Measurements from ENCODE around the gene KRT8. TPM values are rescaled to one million over a fixed set of nuclear protein-coding genes. Genes with fewer than 3 reads are reported as not detected.
A peak's percentile ranks its signal among the peaks of the same experiment; 100 is the strongest.
"Not testable (repeated sequence)": the region's sequence is repeated elsewhere in the genome, so short reads cannot be mapped to it uniquely, and the experiment has no call there.

KRT8 gene
- under 1 TPM; 0.48 to 0.62 TPM for total RNA-seq

DNA sequence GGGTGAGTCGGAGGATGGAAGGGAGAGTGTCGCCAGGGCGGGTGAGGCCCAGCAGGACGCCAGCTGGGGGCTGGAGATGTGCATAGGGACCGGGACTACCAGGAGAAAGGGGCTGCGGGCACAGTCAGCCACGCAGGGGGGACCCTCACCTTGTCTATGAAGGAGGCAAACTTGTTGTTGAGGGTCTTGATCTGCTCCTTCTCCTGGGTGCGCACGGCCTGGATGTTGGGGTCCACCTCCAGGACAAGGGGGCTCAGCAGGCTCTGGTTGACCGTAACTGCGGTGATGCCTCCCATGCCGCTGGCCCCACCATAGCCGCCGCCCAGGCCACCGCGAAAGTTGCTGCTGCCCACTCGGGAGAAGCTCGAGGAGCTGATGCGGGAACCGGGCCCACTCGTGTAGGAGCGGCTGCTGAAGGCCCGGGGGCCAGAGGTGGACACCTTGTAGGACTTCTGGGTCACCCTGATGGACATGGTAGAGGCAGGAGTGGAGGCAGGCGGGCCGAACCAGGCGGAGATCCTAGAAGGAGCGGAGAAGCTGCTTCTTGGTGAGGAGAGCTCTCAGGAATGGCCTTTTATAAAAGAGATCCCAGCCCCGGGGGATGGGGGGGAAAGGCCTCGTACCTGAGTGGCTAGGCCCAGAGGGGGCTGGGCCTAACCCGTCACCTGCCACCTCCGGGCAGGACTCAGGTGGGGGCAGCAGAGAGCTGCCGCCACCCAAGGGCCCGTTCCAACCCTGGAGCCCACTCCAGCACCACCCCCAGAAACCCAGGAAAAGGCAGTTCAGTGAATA is at the start of gene KRT8:
Gene KRT8, minus strand, starts transcription at position 568 of the 792 bp plus-strand sequence. Its CDS starts 95 bp downstream, at position 473.
- Mint-ChIP-seq H3K27ac (peak within 1 kb of the TSS; percentile 83), H3K4me3 (peak within 1 kb of the TSS; percentile 52)
- not testable (repeated sequence) for H3K27me3 Mint-ChIP-seq

DNA sequence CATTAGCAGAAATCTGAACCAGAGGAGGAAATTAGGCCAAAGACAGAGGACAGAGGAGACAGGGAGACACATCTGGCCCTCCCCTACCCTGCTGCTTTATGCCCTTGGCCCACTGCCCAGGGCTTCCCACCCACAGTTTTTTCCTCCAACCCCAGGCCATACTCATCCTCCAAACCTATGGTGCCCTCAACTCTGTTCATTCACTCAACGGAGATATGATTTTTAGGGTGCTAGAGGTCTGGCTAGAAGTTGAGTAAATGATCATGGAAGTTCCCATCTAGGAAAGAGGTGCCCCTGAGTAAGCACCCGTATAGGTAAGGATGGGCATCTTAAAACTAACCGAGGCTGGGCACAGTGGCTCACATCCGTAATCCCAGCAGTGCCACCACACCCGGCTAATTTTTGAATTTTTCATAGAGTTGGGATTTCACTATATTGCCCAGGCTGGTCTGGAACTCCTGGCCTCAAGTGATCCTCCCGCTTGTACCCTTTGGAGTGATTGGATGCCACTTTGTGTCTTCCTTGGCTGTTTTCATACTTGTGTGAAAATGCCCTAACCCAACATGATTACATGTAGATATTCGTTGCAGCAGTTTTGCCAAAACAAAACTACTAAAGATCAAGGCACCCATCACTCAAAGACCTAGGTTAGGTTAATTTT is 48.4 kb upstream of the KRT8 start:
- H3K4me3 Mint-ChIP-seq = no peak overlapping the region
- H3K27ac Mint-ChIP-seq = no peak overlapping the region
- no peak for DNase-seq
- peaks cover 4% of the 10 kb centered on the region for H3K4me1 Mint-ChIP-seq
- H3K9me3 Mint-ChIP-seq = no peaks in the 10 kb centered on the region
- H3K27me3 Mint-ChIP-seq = no peaks in the 10 kb centered on the region
- H3K36me3 Mint-ChIP-seq = no peaks in the 10 kb centered on the region

More for the DNA sequence above, at the start of gene KRT8:
- H3K4me1 Mint-ChIP-seq = peaks cover 11% of the 10 kb centered on the region
- H3K36me3 Mint-ChIP-seq, H3K9me3 Mint-ChIP-seq: not testable (repeated sequence)
- peak; percentile 9 for DNase-seq

DNA sequence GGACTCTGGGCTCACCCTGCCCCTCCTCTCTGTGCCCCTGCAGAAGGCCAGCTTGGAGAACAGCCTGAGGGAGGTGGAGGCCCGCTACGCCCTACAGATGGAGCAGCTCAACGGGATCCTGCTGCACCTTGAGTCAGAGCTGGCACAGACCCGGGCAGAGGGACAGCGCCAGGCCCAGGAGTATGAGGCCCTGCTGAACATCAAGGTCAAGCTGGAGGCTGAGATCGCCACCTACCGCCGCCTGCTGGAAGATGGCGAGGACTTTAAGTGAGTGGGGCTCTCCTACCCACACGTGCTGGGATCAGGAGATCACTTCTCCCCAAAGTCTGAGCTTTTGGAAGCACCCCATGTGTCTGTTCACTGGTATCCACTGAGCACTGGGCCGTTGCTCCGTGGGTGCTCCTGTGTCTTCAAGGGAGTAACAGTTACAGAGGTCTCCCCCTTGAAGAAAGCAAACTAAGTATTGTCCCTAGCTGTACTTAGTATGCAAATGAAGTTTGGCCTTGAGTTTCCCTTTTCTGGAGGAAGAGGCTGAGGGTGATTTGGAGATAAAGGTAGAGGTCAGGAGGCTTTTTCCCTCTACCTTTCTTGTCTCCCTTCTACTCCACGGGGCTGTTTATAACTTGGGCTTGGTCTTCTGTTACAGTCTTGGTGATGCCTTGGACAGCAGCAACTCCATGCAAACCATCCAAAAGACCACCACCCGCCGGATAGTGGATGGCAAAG is 47.4 kb upstream of the KRT8 start:
- H3K4me3 Mint-ChIP-seq = no peak overlapping the region
- no peaks in the 10 kb centered on the region for H3K9me3 Mint-ChIP-seq
- no peaks in the 10 kb centered on the region for H3K36me3 Mint-ChIP-seq
- H3K27me3 Mint-ChIP-seq = no peaks in the 10 kb centered on the region
- H3K27ac Mint-ChIP-seq = no peak overlapping the region
- DNase-seq = no peak
- peaks cover 4% of the 10 kb centered on the region for H3K4me1 Mint-ChIP-seq

DNA sequence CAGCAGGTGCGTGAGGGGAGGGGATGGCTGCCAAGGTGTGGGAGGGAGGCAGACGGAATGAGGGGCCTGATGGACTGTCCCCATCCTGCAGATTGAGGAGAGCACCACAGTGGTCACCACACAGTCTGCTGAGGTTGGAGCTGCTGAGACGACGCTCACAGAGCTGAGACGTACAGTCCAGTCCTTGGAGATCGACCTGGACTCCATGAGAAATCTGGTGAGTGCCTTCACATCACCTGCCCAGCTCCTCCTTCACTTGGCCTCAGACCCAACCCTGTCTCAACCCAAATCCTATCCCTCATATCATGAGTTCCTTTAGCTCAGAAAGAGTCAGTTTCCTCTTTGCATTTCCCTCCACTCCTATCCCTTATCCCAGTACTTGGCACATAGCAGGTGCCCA is 46.8 kb upstream of the KRT8 start:
- Mint-ChIP-seq H3K4me3 (no peak overlapping the region), H3K27ac (no peak overlapping the region), H3K4me1 (peaks cover 4% of the 10 kb centered on the region), H3K9me3 (no peaks in the 10 kb centered on the region), H3K27me3 (no peaks in the 10 kb centered on the region), H3K36me3 (no peaks in the 10 kb centered on the region)
- DNase-seq = no peak

DNA sequence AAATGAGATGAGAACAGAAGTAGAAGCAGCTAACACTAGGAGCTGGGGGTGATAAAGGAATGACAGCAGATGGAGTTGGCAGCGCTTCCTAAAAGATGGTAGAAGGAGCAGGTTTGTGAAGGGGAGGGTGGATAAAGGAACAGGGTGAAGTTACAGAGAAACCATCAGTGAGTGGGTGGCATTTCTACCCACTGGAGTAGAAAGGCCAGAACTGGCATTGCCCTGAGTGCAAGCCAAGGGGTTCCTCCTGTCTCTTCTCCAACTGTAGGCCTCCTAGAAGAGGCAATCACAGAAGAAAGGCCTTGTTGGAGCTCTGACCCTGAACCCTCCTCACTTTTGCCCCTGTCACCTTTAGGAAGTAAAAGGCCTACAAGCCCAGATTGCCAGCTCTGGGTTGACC is 46.2 kb upstream of the KRT8 start:
- no peak for DNase-seq

DNA sequence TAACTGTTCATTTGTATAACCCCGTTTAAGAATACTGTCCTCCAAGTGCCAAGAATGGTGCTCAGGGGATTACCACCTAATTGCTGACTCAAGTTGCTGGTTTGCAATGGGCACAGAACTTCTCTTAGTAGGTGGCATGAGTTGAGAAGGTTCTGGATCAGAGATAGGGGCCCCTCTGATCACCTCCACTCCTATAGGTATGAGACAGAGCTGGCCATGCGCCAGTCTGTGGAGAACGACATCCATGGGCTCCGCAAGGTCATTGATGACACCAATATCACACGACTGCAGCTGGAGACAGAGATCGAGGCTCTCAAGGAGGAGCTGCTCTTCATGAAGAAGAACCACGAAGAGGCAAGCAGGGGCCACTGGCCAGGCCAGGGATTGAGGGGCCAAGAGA is 45.7 kb upstream of the KRT8 start:
- Mint-ChIP-seq H3K4me3 (no peak overlapping the region), H3K36me3 (no peaks in the 10 kb centered on the region), H3K9me3 (no peaks in the 10 kb centered on the region), H3K4me1 (peaks cover 4% of the 10 kb centered on the region), H3K27me3 (no peaks in the 10 kb centered on the region), H3K27ac (no peak overlapping the region)
- DNase-seq = no peak

More for the DNA sequence above, 46.2 kb upstream of the KRT8 start:
- Mint-ChIP-seq H3K4me3 (no peak overlapping the region), H3K27ac (no peak overlapping the region), H3K36me3 (no peaks in the 10 kb centered on the region), H3K9me3 (no peaks in the 10 kb centered on the region), H3K27me3 (no peaks in the 10 kb centered on the region), H3K4me1 (peaks cover 4% of the 10 kb centered on the region)

DNA sequence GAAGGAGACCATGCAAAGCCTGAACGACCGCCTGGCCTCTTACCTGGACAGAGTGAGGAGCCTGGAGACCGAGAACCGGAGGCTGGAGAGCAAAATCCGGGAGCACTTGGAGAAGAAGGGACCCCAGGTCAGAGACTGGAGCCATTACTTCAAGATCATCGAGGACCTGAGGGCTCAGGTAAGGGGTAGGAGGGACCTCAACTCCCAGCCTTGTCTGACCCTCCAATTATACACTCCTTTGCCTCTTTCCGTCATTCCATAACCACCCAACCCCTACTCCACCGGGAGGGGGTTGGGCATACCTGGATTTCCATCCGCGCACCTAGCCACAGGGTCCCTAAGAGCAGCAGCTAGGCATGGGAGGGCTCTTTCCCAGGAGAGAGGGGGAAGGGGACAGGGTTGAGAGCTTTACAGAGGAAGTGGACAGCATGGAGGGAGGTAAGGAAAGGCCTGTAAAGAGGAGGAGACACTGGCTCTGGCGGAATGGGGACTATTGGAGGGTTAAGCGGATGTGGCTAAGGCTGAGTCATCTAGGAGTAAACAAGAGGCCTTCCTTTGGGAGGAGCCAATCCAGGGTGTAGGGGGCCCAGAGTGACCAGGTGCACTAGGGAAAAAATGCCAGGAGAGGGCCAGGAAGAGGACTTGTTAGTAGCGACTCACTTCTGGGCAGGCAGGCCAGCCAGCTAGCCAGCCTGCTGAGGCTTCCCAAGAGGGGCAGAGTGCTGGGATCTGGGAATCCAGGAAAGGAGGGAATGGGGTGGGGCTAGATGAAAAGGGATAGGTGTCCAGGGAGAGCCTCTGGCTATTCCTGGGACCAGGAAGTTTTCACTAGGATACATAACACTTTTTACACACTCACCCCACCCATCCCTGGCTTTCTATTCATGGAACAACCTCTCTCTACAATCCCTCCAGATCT is 44.8 kb upstream of the KRT8 start:
- H3K4me3 Mint-ChIP-seq = no peak overlapping the region
- H3K27ac Mint-ChIP-seq = no peak overlapping the region
- no peaks in the 10 kb centered on the region for H3K27me3 Mint-ChIP-seq
- DNase-seq = no peak
- peaks cover 4% of the 10 kb centered on the region for H3K4me1 Mint-ChIP-seq
- H3K36me3 Mint-ChIP-seq = no peaks in the 10 kb centered on the region
- H3K9me3 Mint-ChIP-seq = no peaks in the 10 kb centered on the region

DNA sequence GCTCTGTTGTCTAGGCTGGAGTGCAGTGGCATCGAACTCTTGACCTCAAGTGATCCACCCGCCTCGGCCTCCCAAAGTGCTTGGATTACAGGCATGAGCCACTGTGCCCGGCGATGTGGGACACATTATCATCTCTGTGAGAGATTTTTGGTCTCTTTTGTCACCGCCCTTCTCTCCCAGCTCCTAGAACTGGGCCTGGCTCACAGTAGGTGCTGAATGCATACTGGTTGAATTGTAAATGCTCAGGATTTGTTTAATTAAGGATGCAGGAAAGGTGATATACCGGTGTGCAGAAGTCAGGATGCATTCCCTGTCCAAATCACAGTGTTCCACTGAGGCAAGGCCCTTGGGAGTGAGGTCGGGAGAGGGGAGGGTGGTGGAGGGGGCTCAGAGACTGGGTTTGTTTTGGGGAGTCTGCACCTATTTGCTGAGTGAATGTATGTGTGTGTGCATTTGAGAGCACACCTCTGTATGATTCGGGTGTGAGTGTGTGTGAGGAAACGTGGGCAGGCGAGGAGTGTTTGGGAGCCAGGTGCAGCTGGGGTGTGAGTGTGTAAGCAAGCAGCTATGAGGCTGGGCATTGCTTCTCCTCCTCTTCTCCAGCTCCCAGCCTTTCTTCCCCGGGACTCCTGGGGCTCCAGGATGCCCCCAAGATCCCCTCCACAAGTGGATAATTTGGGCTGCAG is 43.0 kb upstream of the KRT8 start:
- H3K36me3 Mint-ChIP-seq = no peaks in the 10 kb centered on the region
- H3K4me1 Mint-ChIP-seq = peaks cover 4% of the 10 kb centered on the region
- no peaks in the 10 kb centered on the region for H3K27me3 Mint-ChIP-seq
- no peaks in the 10 kb centered on the region for H3K9me3 Mint-ChIP-seq
- H3K4me3 Mint-ChIP-seq = peak overlapping the region; percentile 87
- DNase-seq = no peak
- H3K27ac Mint-ChIP-seq = no peak overlapping the region

DNA sequence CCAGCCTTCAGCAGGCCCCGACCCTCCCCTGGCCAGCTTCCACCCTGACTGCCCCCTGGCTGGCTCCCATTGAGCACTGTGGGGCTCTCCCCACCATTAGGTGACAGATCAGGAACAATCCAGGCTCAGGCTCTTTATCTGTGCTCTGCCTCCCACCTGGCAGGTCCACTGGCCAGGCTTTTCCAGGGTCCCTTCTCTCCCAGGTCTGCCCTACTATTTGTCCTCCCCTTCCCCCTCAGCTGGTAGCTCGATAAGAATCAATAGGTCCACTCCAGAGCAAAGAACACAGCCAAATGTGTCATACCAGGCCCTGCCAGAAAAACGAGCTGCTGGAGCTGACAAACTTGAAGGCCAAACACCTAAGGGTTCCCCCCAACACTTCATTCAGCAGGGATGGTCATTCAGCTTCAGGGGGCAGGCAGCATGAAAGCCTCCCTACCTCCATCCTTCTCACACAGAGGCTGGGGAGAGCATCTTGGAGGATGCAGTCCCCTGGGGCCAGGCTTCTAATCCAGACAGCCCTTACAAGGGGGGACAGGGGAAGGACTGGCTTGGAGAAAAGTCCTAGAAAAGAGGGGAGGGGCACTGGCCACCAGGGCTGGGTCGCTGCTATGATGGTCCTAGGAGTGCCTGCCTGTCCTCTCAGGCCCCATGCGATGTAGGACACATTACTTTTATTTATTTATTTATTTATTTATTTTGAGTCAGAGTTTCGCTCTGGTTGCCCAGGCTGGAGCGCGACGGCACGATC is 42.1 kb upstream of the KRT8 start:
- Mint-ChIP-seq H3K36me3 (no peaks in the 10 kb centered on the region), H3K4me3 (no peak overlapping the region), H3K27me3 (no peaks in the 10 kb centered on the region), H3K27ac (no peak overlapping the region), H3K4me1 (peaks cover 4% of the 10 kb centered on the region), H3K9me3 (no peaks in the 10 kb centered on the region)
- DNase-seq = no peak

DNA sequence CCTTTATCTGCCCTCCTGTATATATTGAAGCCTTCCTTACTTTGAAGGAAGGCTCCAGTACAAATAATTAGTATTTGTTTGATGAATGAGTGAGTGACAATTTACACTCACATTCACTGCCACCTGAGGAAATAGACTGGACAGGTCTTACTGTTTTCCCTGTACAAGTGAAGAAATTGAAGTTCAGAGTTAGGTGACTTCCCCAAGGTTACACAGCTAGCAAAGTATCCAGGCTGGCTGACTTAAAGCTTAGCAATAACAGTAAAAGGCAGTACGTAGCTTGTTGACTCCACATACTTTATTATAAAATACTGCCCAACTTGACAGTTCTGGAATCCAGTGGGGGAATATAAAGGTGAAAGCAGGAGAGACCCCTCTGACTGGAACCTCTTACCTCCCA is 41.5 kb upstream of the KRT8 start:
- Mint-ChIP-seq H3K4me3 (no peak overlapping the region), H3K27ac (no peak overlapping the region), H3K27me3 (no peaks in the 10 kb centered on the region), H3K36me3 (no peaks in the 10 kb centered on the region), H3K4me1 (peaks cover 4% of the 10 kb centered on the region), H3K9me3 (no peaks in the 10 kb centered on the region)
- no peak for DNase-seq

DNA sequence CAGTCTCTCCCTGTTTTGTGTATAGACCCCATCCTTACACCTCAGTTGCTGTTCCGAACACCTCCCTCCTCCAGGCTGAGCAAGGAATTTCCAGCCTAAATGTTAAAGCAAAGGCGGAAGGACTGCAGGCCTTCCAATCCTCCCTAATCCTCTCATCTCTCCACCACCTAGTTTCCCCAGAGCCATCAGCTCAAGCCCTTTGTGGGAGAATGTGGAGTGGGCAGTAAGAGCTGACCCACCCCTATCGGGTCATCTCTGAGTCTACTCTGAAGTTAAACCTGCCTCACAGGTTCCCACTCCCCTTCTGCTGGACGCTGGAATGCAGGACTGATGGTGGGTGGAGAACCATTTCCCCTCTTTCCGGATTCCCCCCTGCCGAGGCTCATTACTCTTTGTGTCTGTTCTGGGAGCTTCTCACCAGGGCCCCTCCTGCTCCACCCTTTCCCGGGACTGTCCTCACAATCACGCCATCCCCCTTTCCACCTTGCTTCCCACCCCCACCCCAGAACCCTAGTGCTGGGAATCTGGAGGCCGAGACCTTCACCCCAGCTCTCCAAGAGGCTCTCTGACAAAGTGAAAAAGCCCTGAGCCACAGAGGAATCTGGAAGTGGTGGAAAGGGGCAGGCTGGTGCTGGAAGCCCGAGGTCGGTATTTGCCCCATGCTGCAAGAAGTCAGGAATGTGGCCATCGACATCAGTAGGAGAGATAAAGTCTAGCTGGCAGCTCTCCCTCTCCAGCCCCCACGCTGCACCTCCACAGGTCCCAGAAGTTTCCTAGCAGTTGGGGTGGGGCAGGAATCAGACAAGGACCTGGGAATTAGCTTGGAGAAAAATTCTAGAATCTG is 40.7 kb upstream of the KRT8 start:
- no peaks in the 10 kb centered on the region for H3K9me3 Mint-ChIP-seq
- H3K36me3 Mint-ChIP-seq = no peaks in the 10 kb centered on the region
- peaks cover 4% of the 10 kb centered on the region for H3K4me1 Mint-ChIP-seq
- H3K27me3 Mint-ChIP-seq = no peaks in the 10 kb centered on the region
- H3K27ac Mint-ChIP-seq = no peak overlapping the region
- no peak for DNase-seq
- H3K4me3 Mint-ChIP-seq = no peak overlapping the region

DNA sequence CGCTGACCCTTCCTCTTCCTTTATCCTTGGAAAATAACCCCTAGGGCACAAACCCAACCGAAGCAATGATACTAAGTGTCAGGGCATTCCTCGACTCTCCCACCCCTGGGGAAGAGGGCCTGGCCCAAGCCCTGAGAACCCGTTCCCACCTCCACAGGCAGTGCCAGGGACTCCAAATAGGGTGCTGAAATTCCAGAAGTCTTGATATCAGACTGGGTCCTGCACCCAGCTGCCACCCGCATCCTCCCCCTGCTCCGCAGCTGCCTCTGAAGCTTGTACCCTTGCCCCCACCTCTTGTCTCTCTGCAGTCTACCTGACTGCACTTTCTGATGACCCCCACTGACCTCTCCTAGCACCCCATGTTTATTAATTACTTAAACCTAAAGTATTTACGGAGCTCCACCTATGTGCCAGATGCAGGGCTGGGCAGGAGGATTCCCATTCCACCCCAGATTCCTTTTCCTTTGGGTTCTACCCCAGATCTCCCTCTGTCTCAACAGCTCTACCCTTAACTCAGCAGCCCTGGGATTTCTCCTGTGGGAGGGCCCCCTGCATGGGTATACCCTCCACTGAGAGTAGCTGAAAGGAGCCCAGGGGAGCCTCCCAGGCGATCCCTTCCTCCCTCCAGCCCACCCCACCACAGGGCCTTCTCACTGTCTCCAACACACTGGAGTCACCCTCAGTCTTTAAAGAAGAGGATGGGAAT is 40.0 kb upstream of the KRT8 start:
- Mint-ChIP-seq H3K27me3 (no peaks in the 10 kb centered on the region), H3K4me1 (peaks cover 4% of the 10 kb centered on the region), H3K4me3 (no peak overlapping the region), H3K27ac (no peak overlapping the region), H3K9me3 (peaks cover 1% of the 10 kb centered on the region), H3K36me3 (no peaks in the 10 kb centered on the region)
- no peak for DNase-seq

DNA sequence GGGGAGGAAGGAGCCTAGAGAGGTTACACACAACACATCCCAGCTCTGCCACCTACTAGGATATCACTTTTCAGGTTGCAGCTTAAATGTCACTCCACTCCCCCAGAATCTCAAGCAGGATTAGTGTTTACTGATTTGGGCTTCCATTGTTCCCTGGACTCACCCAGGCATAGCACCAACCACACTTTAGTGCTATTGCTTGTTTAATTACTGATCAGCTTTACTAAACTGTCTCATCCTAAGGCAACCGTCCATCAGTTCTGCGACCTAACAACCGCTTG is 38.0 kb upstream of the KRT8 start:
- H3K4me1 Mint-ChIP-seq = no peaks in the 10 kb centered on the region
- H3K27ac Mint-ChIP-seq = no peak overlapping the region
- no peaks in the 10 kb centered on the region for H3K36me3 Mint-ChIP-seq
- H3K27me3 Mint-ChIP-seq = no peaks in the 10 kb centered on the region
- H3K4me3 Mint-ChIP-seq = no peak overlapping the region
- peaks cover 1% of the 10 kb centered on the region for H3K9me3 Mint-ChIP-seq
- no peak for DNase-seq

Data from activated naive CD8-positive, alpha-beta T cell treated with anti-CD3 and anti-CD28 coated beads for 36 hours (primary cell).